Right lobe of liver (tissue), 4 donors: Measurements from ENCODE around the gene SMIM38.

Experiments
- CTCF ChIP-seq, 4 donors: fragments of 200-600 bp in 3 of 4; fragments of 450-650 bp in 1 of 4; IDR thresholded peaks; one replicate each; pipeline versions ENCODE4 v1.5.1 to v1.8.0; 2016 to 2022; ENCODE audit warnings: antibody characterized with exemption in 4 of 4, mild to moderate bottlenecking in 2 of 4
- POLR2A ChIP-seq: fragments of 450-650 bp; IDR thresholded peaks from one replicate; pipeline ENCODE4 v1.6.1; 2017; ENCODE audit warnings: antibody characterized with exemption, mild to moderate bottlenecking
- donor health status: DM: no; HTN: no; CAD: no.
- donor health status: DM: no; HTN: no; CAD: no.
- donor health status: DM: no; HTN: yes; CAD: no.

GRCh38 chr11:69204941-69205742 lies 49.4 kb downstream of the SMIM38 start:
- TF ChIP-seq CTCF (IDR thresholded peaks at IDR 0.05), result no peak
- TF ChIP-seq POLR2A, result no peak
